GM21619 (cell line): ENCODE measurements around the gene SELENON.

Experiments used
- ATAC-seq: cut with Tn5 transposase; IDR thresholded peaks from one replicate; pipeline ENCODE4 v1.9.1; 2021; ENCODE audit not compliant: unreplicated experiment

Gene SELENON

GRCh38 chr1:25808481-25809244 lies 8.7 kb downstream of the SELENON start:
- no peak for ATAC-seq

- ATAC-seq = no peak
These were observed 9.4 kb downstream of the SELENON start for GRCh38 chr1:25809283-25809926.

GRCh38 chr1:25809929-25810328 lies 9.9 kb downstream of the SELENON start:
- no peak for ATAC-seq

GRCh38 chr1:25810341-25811299 lies 10.6 kb downstream of the SELENON start:
- no peak for ATAC-seq

GRCh38 chr1:25811384-25812082 lies 11.5 kb downstream of the SELENON start:
- no peak for ATAC-seq

GRCh38 chr1:25813071-25813733 lies 13.2 kb downstream of the SELENON start:
- no peak for ATAC-seq

- ATAC-seq = no peak
These were observed 13.9 kb downstream of the SELENON start for GRCh38 chr1:25813734-25814471.

- ATAC-seq = no peak
These were observed 14.6 kb downstream of the SELENON start for GRCh38 chr1:25814549-25815087.

GRCh38 chr1:25815208-25816111 lies 15.5 kb downstream of the SELENON start:
- no peak for ATAC-seq

- ATAC-seq = no peak
These were observed 16.2 kb downstream of the SELENON start for GRCh38 chr1:25816112-25816718.

GRCh38 chr1:25817840-25818501 lies 18.0 kb downstream of the SELENON start:
- ATAC-seq = no peak

GRCh38 chr1:25818569-25818968 lies 18.6 kb downstream of the SELENON start:
- ATAC-seq = no peak

GRCh38 chr1:25819491-25820246 lies 19.7 kb downstream of the SELENON start, which contains the start of gene MTFR1L:
MTFR1L (plus strand) TSS chr1:25819954; CDS start chr1:25823105, 3,151 bp downstream.
- ATAC-seq = peak; percentile 75

GRCh38 chr1:25820247-25821111 lies 20.5 kb downstream of the SELENON start:
- ATAC-seq = peak; percentile 53

- no peak for ATAC-seq
These were observed 21.1 kb downstream of the SELENON start for GRCh38 chr1:25821112-25821476.
